ENCODE measurements around the gene HNRNPU. TPM values are rescaled to one million over a fixed set of nuclear protein-coding genes. Genes with fewer than 3 reads are reported as not detected.
A peak's percentile ranks its signal among the peaks of the same experiment; 100 is the strongest.

HNRNPU gene
- total RNA-seq, 4 donors from 2014 or later, result 284 to 367 (median 323) TPM

DNA sequence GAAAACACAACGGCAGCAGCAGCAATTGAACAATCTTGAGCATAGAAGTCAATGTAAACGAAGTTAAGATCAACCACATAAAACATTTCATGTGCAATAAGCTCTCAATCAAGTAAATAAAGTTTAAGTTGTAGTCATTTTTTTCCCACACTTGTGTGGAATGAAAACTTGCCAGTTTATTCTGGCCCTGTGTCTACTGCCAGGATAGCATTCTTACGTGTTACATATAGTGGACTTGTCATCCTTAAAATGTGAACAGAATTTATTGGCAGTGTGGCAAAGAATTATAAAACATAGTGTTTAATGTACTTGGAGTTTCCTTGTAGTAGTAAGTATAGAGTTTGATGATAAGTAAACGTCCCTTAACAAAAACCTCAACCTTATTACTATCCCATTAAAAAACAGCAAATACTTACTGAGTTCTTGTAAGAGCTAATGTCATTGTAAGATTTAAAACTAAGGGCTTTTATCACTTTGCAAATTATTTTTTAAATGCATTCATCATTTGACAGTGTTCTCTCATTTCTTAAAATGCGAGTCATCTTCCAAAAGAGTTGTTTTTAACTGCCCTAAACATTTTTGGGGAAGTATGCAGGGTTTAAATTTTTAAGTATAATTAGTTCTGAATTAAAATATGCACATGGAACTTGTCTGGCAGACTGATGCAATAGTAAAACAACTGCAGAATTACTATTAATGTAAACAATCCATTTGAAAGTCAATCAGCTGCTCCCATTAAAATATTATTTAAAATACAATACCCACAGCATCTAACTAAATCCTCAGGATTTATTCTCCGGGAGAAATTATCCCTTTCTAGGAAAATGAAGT lies 21.0 kb downstream of the HNRNPU start:
- H3K4me1 ChIP-seq, result peaks cover 12 to 70% (median 24%) of the 10 kb centered on the region in 3 donors
- H3K27ac ChIP-seq, result peak overlapping the region in 2 of 4 donors; percentile 33 to 43
- no peaks in the 10 kb centered on the region for H3K27me3 ChIP-seq
- TF ChIP-seq EP300 (IDR thresholded peaks at IDR 0.05) (no peak), POLR2A (IDR thresholded peaks at IDR 0.05) (no peak), POLR2AphosphoS5 (IDR thresholded peaks at IDR 0.05) (no peak)
- TF ChIP-seq, protein P1, sequence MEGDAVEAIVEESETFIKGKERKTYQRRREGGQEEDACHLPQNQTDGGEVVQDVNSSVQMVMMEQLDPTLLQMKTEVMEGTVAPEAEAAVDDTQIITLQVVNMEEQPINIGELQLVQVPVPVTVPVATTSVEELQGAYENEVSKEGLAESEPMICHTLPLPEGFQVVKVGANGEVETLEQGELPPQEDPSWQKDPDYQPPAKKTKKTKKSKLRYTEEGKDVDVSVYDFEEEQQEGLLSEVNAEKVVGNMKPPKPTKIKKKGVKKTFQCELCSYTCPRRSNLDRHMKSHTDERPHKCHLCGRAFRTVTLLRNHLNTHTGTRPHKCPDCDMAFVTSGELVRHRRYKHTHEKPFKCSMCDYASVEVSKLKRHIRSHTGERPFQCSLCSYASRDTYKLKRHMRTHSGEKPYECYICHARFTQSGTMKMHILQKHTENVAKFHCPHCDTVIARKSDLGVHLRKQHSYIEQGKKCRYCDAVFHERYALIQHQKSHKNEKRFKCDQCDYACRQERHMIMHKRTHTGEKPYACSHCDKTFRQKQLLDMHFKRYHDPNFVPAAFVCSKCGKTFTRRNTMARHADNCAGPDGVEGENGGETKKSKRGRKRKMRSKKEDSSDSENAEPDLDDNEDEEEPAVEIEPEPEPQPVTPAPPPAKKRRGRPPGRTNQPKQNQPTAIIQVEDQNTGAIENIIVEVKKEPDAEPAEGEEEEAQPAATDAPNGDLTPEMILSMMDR (IDR thresholded peaks at IDR 0.05), result no peak
- no peaks in the 10 kb centered on the region for H3K9me3 ChIP-seq
- no peak for ATAC-seq
- 39 to 43% methylated on average over 6 of the region's 6 CpGs for WGBS, 2 donors (ENCODE audit: low coverage in 1 of 2)
- H3K36me3 ChIP-seq, result peaks cover 7 to 73% of the 10 kb centered on the region in 2 donors
- no peak overlapping the region for H3K4me3 ChIP-seq

DNA sequence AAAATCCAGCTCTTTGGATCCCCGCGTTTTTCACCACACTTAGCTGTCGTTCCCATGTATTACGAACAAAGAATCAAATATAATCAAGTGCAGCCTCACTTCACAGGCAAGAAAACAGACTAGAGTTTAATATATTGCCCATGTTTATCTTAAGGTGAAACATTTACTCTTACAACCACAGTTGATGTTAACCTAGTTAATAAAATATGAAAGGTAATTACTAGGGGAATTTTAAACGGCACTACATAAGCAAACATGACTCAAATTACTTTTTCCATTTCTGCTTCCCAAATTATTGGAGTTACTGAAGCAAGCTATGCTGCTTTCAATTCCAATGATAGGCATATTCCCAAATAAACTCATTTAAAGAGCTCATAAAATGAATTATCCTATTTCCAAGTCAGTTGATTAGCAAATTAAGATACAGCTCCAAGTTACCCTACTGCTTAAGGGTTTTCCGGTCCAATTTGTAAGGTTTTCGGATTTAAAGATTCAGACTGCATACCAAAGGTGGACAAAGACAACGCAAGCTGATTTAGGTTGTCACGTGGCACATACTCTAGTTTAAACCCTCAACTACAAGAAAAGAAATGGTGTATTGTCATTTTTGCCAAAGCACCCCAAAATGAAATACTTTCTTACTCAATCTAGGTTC lies 22.9 kb downstream of the HNRNPU start:
- Histone ChIP-seq H3K4me1 (peaks cover 12 to 85% (median 29%) of the 10 kb centered on the region in 3 donors), H3K27ac (peak overlapping the region; percentile 63 to 100 (median 70)), H3K27me3 (no peaks in the 10 kb centered on the region), H3K36me3 (peaks cover 2 to 55% of the 10 kb centered on the region in 2 donors), H3K9me3 (no peaks in the 10 kb centered on the region), H3K4me3 (no peak overlapping the region)
- no peak for TF ChIP-seq EP300 (IDR thresholded peaks at IDR 0.05)
- no peak for ATAC-seq
- WGBS, 2 donors (ENCODE audit: low coverage in 1 of 2), result 31 to 49% methylated on average over 9 of the region's 9 CpGs

DNA sequence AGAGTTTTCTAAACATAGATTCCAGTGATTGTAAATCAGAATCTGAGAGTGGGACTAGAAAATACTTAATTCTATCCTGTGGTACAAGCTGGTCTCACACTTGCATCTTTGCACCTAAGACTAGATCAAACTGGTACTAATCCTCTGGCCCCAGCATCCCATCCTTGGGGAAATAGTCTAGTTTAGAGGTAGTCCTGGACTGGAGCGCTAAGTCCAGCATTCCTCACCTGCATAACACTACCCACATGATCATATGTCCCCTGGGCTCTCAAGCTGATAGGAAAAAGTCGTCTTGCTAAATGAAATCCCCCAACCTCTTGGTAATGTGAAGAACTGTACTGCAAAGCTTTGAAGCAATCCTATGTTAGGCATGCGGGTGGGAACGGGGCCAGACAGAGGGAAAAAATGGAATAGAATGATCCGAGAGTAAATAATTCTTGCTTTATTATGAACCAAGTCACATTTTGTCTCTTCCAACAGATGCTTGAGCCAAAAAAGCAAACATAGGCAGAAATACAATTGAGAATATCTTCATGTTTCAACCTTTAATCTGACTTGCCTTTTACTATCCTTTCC lies 24.0 kb downstream of the HNRNPU start:
- TF ChIP-seq POLR2AphosphoS5 (IDR thresholded peaks at IDR 0.05) (no peak), POLR2A (IDR thresholded peaks at IDR 0.05) (no peak), EP300 (IDR thresholded peaks at IDR 0.05) (no peak)
- TF ChIP-seq, protein P1 (IDR thresholded peaks at IDR 0.05), result no peak
- ATAC-seq, result no peak
- Histone ChIP-seq H3K4me1 (peaks cover 12 to 85% (median 29%) of the 10 kb centered on the region in 3 donors), H3K36me3 (peaks cover 2 to 44% of the 10 kb centered on the region in 2 donors), H3K9me3 (no peaks in the 10 kb centered on the region), H3K27ac (peak overlapping the region; percentile 63 to 100 (median 70)), H3K4me3 (peak overlapping the region in 1 of 2 donors; percentile 10), H3K27me3 (no peaks in the 10 kb centered on the region)
- WGBS, 2 donors (ENCODE audit: low coverage in 1 of 2), result 20% methylated on average over 2 to 4 of the region's 5 CpGs

DNA sequence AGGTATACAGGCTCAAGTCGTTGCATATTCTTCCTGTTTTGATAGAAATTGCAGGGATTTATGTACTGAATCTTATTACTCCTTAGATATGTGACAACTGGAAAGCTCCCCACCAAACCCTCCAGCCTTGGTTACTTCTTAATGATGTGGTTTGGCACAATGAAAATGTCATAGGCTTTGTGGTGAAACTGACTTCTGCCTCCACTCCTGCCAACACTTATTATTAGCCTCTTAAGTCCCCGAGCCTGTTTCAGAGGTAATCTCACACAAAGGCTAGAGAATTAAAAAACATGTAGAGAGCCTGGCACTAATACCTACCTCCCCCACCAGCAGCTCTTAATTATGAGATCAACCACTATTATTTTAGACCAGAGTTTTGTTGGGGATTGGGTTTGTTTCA lies 24.7 kb downstream of the HNRNPU start:
- peaks cover 12 to 83% (median 29%) of the 10 kb centered on the region in 3 donors for H3K4me1 ChIP-seq
- TF ChIP-seq EP300 (IDR thresholded peaks at IDR 0.05) (no peak), POLR2AphosphoS5 (IDR thresholded peaks at IDR 0.05) (no peak), POLR2A (IDR thresholded peaks at IDR 0.05) (no peak)
- TF ChIP-seq, protein P1 (IDR thresholded peaks at IDR 0.05), result no peak
- no peaks in the 10 kb centered on the region for H3K27me3 ChIP-seq
- H3K9me3 ChIP-seq, result no peaks in the 10 kb centered on the region
- H3K27ac ChIP-seq, result peak overlapping the region in 3 of 4 donors; percentile 59 to 100 (median 67)
- H3K4me3 ChIP-seq, result no peak overlapping the region
- H3K36me3 ChIP-seq, result peaks cover 2 to 37% of the 10 kb centered on the region in 2 donors
- no peak for ATAC-seq
- WGBS, 2 donors (ENCODE audit: low coverage in 1 of 2), result 13 to 40% methylated on average over 2 of the region's 2 CpGs

DNA sequence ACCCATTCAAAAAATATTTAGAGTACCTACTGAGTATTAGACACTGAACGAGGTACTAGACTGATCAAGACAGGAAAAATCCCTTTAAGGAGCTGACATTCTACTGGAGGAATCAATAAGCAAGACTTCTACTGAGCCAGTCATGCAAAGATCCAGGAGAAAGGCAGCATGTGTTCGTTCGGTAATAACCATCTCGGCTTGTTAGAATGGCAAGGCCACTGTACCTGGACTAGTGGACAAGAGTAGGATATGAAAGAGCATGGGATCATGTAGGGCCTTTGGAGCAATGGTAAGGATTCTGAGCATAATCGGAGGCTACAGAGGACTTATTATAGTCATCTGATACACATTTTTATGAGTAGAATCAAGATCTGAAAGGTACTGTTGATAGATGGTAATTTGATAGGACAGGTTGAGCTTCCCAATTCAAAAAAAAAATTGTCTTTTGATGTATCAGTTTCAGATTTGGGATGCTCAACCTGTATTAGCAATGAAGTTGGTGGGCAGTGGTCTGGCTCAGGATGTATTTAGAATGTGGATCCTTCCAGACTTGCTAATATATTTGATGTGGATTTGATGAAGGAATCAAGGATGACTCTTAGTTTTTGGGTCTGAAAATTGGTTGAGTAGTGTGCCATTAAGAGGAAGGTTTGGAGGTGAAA lies 26.6 kb downstream of the HNRNPU start:
- H3K9me3 ChIP-seq, result no peaks in the 10 kb centered on the region
- H3K27ac ChIP-seq, result peak overlapping the region; percentile 74 to 100 (median 100)
- H3K4me1 ChIP-seq, result peaks cover 12 to 69% (median 22%) of the 10 kb centered on the region in 3 donors
- H3K36me3 ChIP-seq, result peaks cover 0 to 18% of the 10 kb centered on the region in 2 donors
- WGBS, 2 donors (ENCODE audit: low coverage in 1 of 2), result 53 to 61% methylated on average over 5 of the region's 5 CpGs
- H3K27me3 ChIP-seq, result no peaks in the 10 kb centered on the region
- ATAC-seq, result no peak
- H3K4me3 ChIP-seq, result peak overlapping the region in 1 of 2 donors; percentile 82
- TF ChIP-seq POLR2AphosphoS5 (IDR thresholded peaks at IDR 0.05), result peak; percentile 11
- TF ChIP-seq, protein P1 (IDR thresholded peaks at IDR 0.05), result no peak
